H1 (cell line): ENCODE results near the gene TLE1. TPM values are rescaled to one million over a fixed set of nuclear protein-coding genes. Genes with fewer than 3 reads are reported as not detected.

Source experiments
- CTCF ChIA-PET: fragments of 300-600 bp; sonication (Branson Sonifier 250); formaldehyde crosslinking; loops from one replicate; lab custom pipeline; 2021; ENCODE audit not compliant: partially characterized antibody; lab: Charles Lee
- POLR2A ChIA-PET: fragments of 300-600 bp; sonication (Branson Sonifier 250); formaldehyde crosslinking; loops from one replicate; lab custom pipeline; 2021; ENCODE audit warnings: inconsistent platforms; ENCODE audit not compliant: partially characterized antibody; lab: Charles Lee
- DNase-seq, 2 experiments: peaks; one replicate each; pipeline versions ENCODE4 v3.0.0 to v3.0.0-alpha.2; 2010 to 2022; ENCODE audit warnings: low spot score in 2 of 2, low read depth in 1 of 2, mixed read lengths in 1 of 2
- FAIRE-seq: peaks from 2 replicates; lab custom pipeline; 2011; peaks lifted over from hg19 to GRCh38; lab: Jason Lieb, UNC
- H2AFZ ChIP-seq: 2 replicates; pipeline ENCODE4 v1.8.1; 2012; ENCODE audit warnings: low read length, inconsistent platforms
- H2AK5ac ChIP-seq: 2 replicates; pipeline ENCODE4 v1.6.1; 2013; ENCODE audit warnings: low read depth, low read length
- H2BK120ac ChIP-seq: replicated peaks from 2 replicates; pipeline ENCODE3; 2013; ENCODE audit warnings: low read depth, low read length, inconsistent platforms
- H2BK12ac ChIP-seq: 2 replicates; pipeline ENCODE4 v1.6.1; 2013; ENCODE audit warnings: low read depth, low read length
- H2BK15ac ChIP-seq: 2 replicates; pipeline ENCODE4 v1.6.1; 2013; ENCODE audit warnings: low read length
- H2BK20ac ChIP-seq: 2 replicates; pipeline ENCODE4 v1.6.1; 2013; ENCODE audit warnings: low read length
- H2BK5ac ChIP-seq: 2 replicates; pipeline ENCODE4 v1.6.1; 2013; ENCODE audit warnings: low read depth, low read length
- H3K14ac ChIP-seq: 2 replicates; pipeline ENCODE4 v1.6.1; 2013; ENCODE audit warnings: inconsistent platforms; ENCODE audit not compliant: insufficient read length
- H3K18ac ChIP-seq: 2 replicates; pipeline ENCODE4 v1.6.1; 2013; ENCODE audit warnings: low read length; ENCODE audit errors: extremely low read depth
- H3K23ac ChIP-seq: 2 replicates; pipeline ENCODE4 v1.6.1; 2013; ENCODE audit warnings: inconsistent platforms; ENCODE audit not compliant: insufficient read length
- H3K23me2 ChIP-seq: 2 replicates; pipeline ENCODE4 v1.6.1; 2013; ENCODE audit warnings: low read depth, low read length
- H3K27ac ChIP-seq: 2 replicates; pipeline ENCODE4 v1.6.1; 2011; ENCODE audit warnings: low read depth, low read length, inconsistent platforms
- H3K27me3 ChIP-seq, 4 experiments: replicated peaks in 1 of 4; 1 replicate in 1 of 4; 2 replicates in 3 of 4; pipeline versions ENCODE4 v1.6.1 to v1.8.1; 2011 to 2013; ENCODE audit warnings: low read length in 3 of 4, mild to moderate bottlenecking in 3 of 4, inconsistent platforms in 2 of 4, mixed read lengths in 2 of 4, moderate library complexity in 1 of 4; ENCODE audit not compliant: control insufficient read depth in 3 of 4, insufficient read depth in 3 of 4; ENCODE audit errors: extremely low read depth in 1 of 4
- H3K36me3 ChIP-seq, 4 experiments: 2 replicates each; pipeline versions ENCODE4 v1.6.1 to v1.8.1; 2011 to 2013; ENCODE audit warnings: mild to moderate bottlenecking in 4 of 4, low read length in 3 of 4, moderate library complexity in 2 of 4, control low read depth in 1 of 4, inconsistent platforms in 1 of 4; ENCODE audit not compliant: insufficient read depth in 4 of 4, control insufficient read depth in 2 of 4
- H3K4ac ChIP-seq: replicated peaks from 2 replicates; pipeline ENCODE3; 2013; ENCODE audit warnings: low read length, low read depth, mixed read lengths, inconsistent platforms; ENCODE audit not compliant: insufficient read length
- H3K4me1 ChIP-seq, 4 experiments: replicated peaks in 1 of 4; 1 replicate in 1 of 4; 2 replicates in 3 of 4; pipeline versions ENCODE4 v1.6.1 to v1.8.1; 2011 to 2013; ENCODE audit warnings: low read length in 3 of 4, inconsistent platforms in 2 of 4, mixed read lengths in 1 of 4; ENCODE audit not compliant: insufficient read depth in 4 of 4, control insufficient read depth in 3 of 4
- H3K4me2 ChIP-seq, 2 experiments: 2 replicates each; pipeline versions ENCODE4 v1.6.1 to v1.8.1; 2011 to 2013; ENCODE audit warnings: low read depth in 2 of 2, low read length in 2 of 2, control low read depth in 1 of 2, inconsistent platforms in 1 of 2, mild to moderate bottlenecking in 1 of 2; ENCODE audit not compliant: insufficient read depth in 1 of 2
- H3K4me3 ChIP-seq, 4 experiments: fragments of 200-600, 300-600 bp in 1 of 4; sonication (generic), shearing (Covaris generic), sonication (Bioruptor Twin) in 1 of 4; 2 replicates each; pipeline versions ENCODE4 v1.5.1 to v1.8.1; 2011 to 2016; ENCODE audit warnings: low read length in 4 of 4, low read depth in 3 of 4, control low read depth in 2 of 4, inconsistent platforms in 2 of 4, mild to moderate bottlenecking in 2 of 4, mixed read lengths in 1 of 4, moderate library complexity in 1 of 4; ENCODE audit not compliant: insufficient read depth in 2 of 4; ENCODE audit errors: extremely low read depth in 1 of 4
- H3K56ac ChIP-seq: replicated peaks from 2 replicates; pipeline ENCODE3; 2013; ENCODE audit warnings: low read depth, mild to moderate bottlenecking, mixed read lengths, low read length, inconsistent platforms; ENCODE audit not compliant: insufficient read length
- H3K79me1 ChIP-seq: 2 replicates; pipeline ENCODE4 v1.6.1; 2013; ENCODE audit warnings: low read depth, low read length, control low read depth
- H3K79me2 ChIP-seq, 2 experiments: 2 replicates each; pipeline versions ENCODE4 v1.6.1 to v1.8.1; 2012 to 2013; ENCODE audit warnings: low read length in 2 of 2, mild to moderate bottlenecking in 2 of 2, inconsistent platforms in 1 of 2; ENCODE audit not compliant: insufficient read depth in 2 of 2, control insufficient read depth in 1 of 2
- H3K9ac ChIP-seq, 4 experiments: replicated peaks in 1 of 4; 1 replicate in 1 of 4; 2 replicates in 3 of 4; pipeline versions ENCODE4 v1.6.1 to v1.8.1; 2011 to 2013; ENCODE audit warnings: low read depth in 3 of 4, low read length in 3 of 4, control low read depth in 2 of 4, mild to moderate bottlenecking in 2 of 4, moderate library complexity in 2 of 4, inconsistent platforms in 1 of 4; ENCODE audit errors: extremely low read depth in 1 of 4
- H3K9me3 ChIP-seq, 2 experiments: 2 replicates each; pipeline versions ENCODE4 v1.6.1 to v1.8.1; 2012 to 2013; ENCODE audit warnings: mild to moderate bottlenecking in 2 of 2, moderate library complexity in 2 of 2, control low read depth in 1 of 2, inconsistent platforms in 1 of 2, low read depth in 1 of 2, low read length in 1 of 2, mixed read lengths in 1 of 2; ENCODE audit not compliant: insufficient read depth in 2 of 2
- H4K20me1 ChIP-seq, 2 experiments: replicated peaks in 1 of 2; 2 replicates each; pipeline versions ENCODE3 to v1.8.1; 2011 to 2013; ENCODE audit warnings: inconsistent platforms in 2 of 2, low read length in 2 of 2, mild to moderate bottlenecking in 1 of 2; ENCODE audit not compliant: insufficient read depth in 2 of 2, control insufficient read depth in 1 of 2
- H4K5ac ChIP-seq: 2 replicates; pipeline ENCODE4 v1.6.1; 2013; ENCODE audit warnings: low read length, low read depth, mixed read lengths, inconsistent platforms; ENCODE audit not compliant: insufficient read length
- H4K8ac ChIP-seq: 2 replicates; pipeline ENCODE4 v1.8.0; 2013; ENCODE audit warnings: mild to moderate bottlenecking, moderate library complexity, low read length, inconsistent platforms; ENCODE audit not compliant: insufficient read depth; ENCODE audit errors: extremely low read depth
- H4K91ac ChIP-seq: replicated peaks from 2 replicates; pipeline ENCODE3; 2013; ENCODE audit warnings: low read length, mixed read lengths, inconsistent platforms; ENCODE audit not compliant: insufficient read length
- BACH1 ChIP-seq: IDR thresholded peaks from 2 replicates; pipeline ENCODE4 v1.6.1; 2012; ENCODE audit warnings: low read length, improper control_type of control experiment
- CHD2 ChIP-seq: IDR thresholded peaks from 2 replicates; pipeline ENCODE4 v1.6.1; 2012; ENCODE audit warnings: low read length, improper control_type of control experiment
- CREB1 ChIP-seq: IDR thresholded peaks from 2 replicates; pipeline ENCODE4 v1.6.1; 2012; ENCODE audit warnings: inconsistent platforms
- EZH2 ChIP-seq: fragments of 200-600 bp; sonication (generic); IDR thresholded peaks from 2 replicates; pipeline ENCODE4 v1.7.1; 2012; ENCODE audit warnings: low read depth, mild to moderate bottlenecking, moderate library complexity, low read length, inconsistent platforms; ENCODE audit not compliant: severe bottlenecking
- HDAC6 ChIP-seq: IDR thresholded peaks from one replicate; pipeline ENCODE4 v1.7.1; 2012; ENCODE audit warnings: low read depth, mild to moderate bottlenecking, inconsistent platforms, low read length, moderate library complexity
- RAD21 ChIP-seq, 2 experiments: IDR thresholded peaks in 1 of 2; conservative IDR thresholded peaks in 1 of 2; 2 replicates each; pipeline ENCODE4 v1.6.1; 2011; ENCODE audit warnings: low read depth in 2 of 2, low read length in 2 of 2, improper control_type of control experiment in 1 of 2, inconsistent platforms in 1 of 2, mild to moderate bottlenecking in 1 of 2, moderate library complexity in 1 of 2
- RFX5 ChIP-seq: IDR thresholded peaks from 2 replicates; pipeline ENCODE4 v1.6.1; 2011; ENCODE audit warnings: low read depth, low read length, improper control_type of control experiment, borderline replicate concordance
- SP2 ChIP-seq: IDR thresholded peaks from 2 replicates; pipeline ENCODE4 v1.6.1; 2012; ENCODE audit warnings: mild to moderate bottlenecking, low read length, inconsistent platforms
- WGBS, 2 experiments: shearing (Covaris generic) in 1 of 2; methylation state at CpG; one replicate each; pipeline versions ENCODE4 v1.1.6 to v1.1.7; 2013 to 2015; ENCODE audit warnings: low lambda C conversion rate in 2 of 2, mixed read lengths in 2 of 2, inconsistent platforms in 1 of 2, low coverage in 1 of 2, missing lambda C conversion rate in 1 of 2; ENCODE audit not compliant: insufficient replicate concordance in 2 of 2, insufficient coverage in 1 of 2, insufficient read length in 1 of 2; ENCODE audit errors: extremely low coverage in 1 of 2, missing lambda C conversion rate in 1 of 2; 5-methylcytosine and 5-hydroxymethylcytosine counted together
- polyA plus RNA-seq, 7 experiments: library from polyadenylated mRNA; depleted of rRNA in 3 of 7; stranded (reverse) in 5 of 7; unstranded in 2 of 7; fragments of >200 nt in 5 of 7; fragments of 200-250 nt in 2 of 7; gene quantifications; 1 replicate in 5 of 7; 2 replicates in 1 of 7; 4 replicates in 1 of 7; pipeline versions ENCODE4 v1.2.1 to v1.2.3, GENCODE V29; 2011 to 2013; ENCODE audit warnings: missing spikeins in 2 of 7, mixed read lengths in 2 of 7
- total RNA-seq: library from RNA; stranded (reverse); fragmentation: NEBNext Ultra II Directional; extraction: Animal tissue kit (Norgen Biotek cat#: 25700); gene quantifications from 2 replicates; pipeline ENCODE4 v1.2.1, GENCODE V29; 2021
- TF ChIP-seq, protein P1 (sequence below): IDR thresholded peaks from 2 replicates; pipeline ENCODE4 v1.6.1; 2012; ENCODE audit warnings: low read length, inconsistent platforms

Gene TLE1
- total and polyA plus RNA-seq, 2 of the 8 experiments (the other 6 are each of a cell fraction or from before 2014, with no cell fraction given): 81.8 to 91.6 TPM

DNA sequence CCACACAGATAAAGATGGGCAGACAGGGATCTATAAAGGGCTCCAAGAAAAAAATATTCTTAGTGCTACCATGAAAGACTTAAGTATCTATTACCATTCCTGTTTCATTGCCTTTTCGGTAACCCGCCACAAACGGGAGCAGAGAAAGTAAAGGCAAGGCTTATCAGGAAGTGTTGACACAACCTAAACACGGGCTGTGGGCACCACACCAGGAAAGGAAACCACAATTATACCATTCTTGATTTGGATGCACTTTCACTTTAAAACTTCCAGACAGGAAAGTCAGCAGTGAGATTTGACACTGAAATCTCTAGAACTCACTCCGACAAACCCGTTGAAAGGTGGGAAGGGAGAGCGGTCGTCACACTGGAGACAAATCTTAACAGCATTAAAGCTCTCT lies 6.5 kb downstream of the TLE1 start:
- peaks cover 64 to 99% of the 10 kb centered on the region in 2 experiments for H3K79me2 ChIP-seq
- no peak overlapping the region for H2BK20ac ChIP-seq
- POLR2A ChIA-PET: interaction anchor here (0.6 to 10.8 kb wide), 6 partner anchors 9 to 84 kb away, joined by 3 to 97 read pairs (median 4); no protein-coding TSS in a partner anchor
- H2AFZ ChIP-seq: no peak overlapping the region
- FAIRE-seq (no peak), DNase-seq (no peak)
- H3K56ac ChIP-seq: no peak overlapping the region
- no peak overlapping the region for H3K4me2 ChIP-seq
- H3K4me1 ChIP-seq: peaks cover 2 to 16% (median 12%) of the 10 kb centered on the region in 4 experiments; a peak in 6 of 7 replicates
- 92% methylated on average over 8 of the region's 8 CpGs; no CpG with 5 or more reads in 1 of the 2 experiments for WGBS, 2 experiments
- H3K4me3 ChIP-seq: no peak overlapping the region
- H2BK5ac ChIP-seq: no peak overlapping the region
- H3K36me3 ChIP-seq: peaks cover 2 to 55% (median 25%) of the 10 kb centered on the region in 4 experiments
- H2AK5ac ChIP-seq: no peak overlapping the region
- H3K79me1 ChIP-seq: no peaks in the 10 kb centered on the region
- H3K18ac ChIP-seq: no peak overlapping the region
- H4K5ac ChIP-seq: no peak overlapping the region
- no peak overlapping the region for H3K23ac ChIP-seq
- CTCF ChIA-PET: interaction anchor here (0.6 to 1.8 kb wide), 6 partner anchors 17 to 1285 kb away, joined by 3 to 4 read pairs (median 4); no protein-coding TSS in a partner anchor
- no peak overlapping the region for H2BK120ac ChIP-seq
- no peaks in the 10 kb centered on the region for H3K27me3 ChIP-seq
- peaks cover 43 to 51% of the 10 kb centered on the region in 2 experiments for H4K20me1 ChIP-seq
- peaks cover 3% of the 10 kb centered on the region; the same call in 1 of the 2 replicates for H3K23me2 ChIP-seq
- H3K9me3 ChIP-seq: no peaks in the 10 kb centered on the region
- no peak overlapping the region for H3K9ac ChIP-seq
- H3K14ac ChIP-seq: no peak overlapping the region
- no peak overlapping the region for H3K4ac ChIP-seq
- H2BK15ac ChIP-seq: no peak overlapping the region
- H4K8ac ChIP-seq: no peak overlapping the region
- H3K27ac ChIP-seq: no peak overlapping the region
- H4K91ac ChIP-seq: no peak overlapping the region
- no peak overlapping the region for H2BK12ac ChIP-seq
- no peak for TF ChIP-seq HDAC6
- no peak for TF ChIP-seq RFX5
- TF ChIP-seq EZH2: no peak
- TF ChIP-seq CHD2: no peak
- no peak for TF ChIP-seq SP2
- TF ChIP-seq CREB1: no peak
- no peak for TF ChIP-seq BACH1
- TF ChIP-seq, protein P1, sequence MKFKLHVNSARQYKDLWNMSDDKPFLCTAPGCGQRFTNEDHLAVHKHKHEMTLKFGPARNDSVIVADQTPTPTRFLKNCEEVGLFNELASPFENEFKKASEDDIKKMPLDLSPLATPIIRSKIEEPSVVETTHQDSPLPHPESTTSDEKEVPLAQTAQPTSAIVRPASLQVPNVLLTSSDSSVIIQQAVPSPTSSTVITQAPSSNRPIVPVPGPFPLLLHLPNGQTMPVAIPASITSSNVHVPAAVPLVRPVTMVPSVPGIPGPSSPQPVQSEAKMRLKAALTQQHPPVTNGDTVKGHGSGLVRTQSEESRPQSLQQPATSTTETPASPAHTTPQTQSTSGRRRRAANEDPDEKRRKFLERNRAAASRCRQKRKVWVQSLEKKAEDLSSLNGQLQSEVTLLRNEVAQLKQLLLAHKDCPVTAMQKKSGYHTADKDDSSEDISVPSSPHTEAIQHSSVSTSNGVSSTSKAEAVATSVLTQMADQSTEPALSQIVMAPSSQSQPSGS: no peak
- no peak for TF ChIP-seq RAD21 (IDR thresholded peaks at IDR 0.05 in 1 of 2, conservative IDR thresholded peaks at IDR 0.05 in 1 of 2; ENCODE audit: low read depth in 2 of 2, low read length in 2 of 2)
